Glutamatergic neuron (in vitro differentiated cells): Measurements from ENCODE around the gene BCAT1. TPM values are rescaled to one million over a fixed set of nuclear protein-coding genes. Genes with fewer than 3 reads are reported as not detected.

Experiments used
- DNase-seq: peaks from one replicate; pipeline ENCODE4 v3.0.0; 2022
- H3K27ac Mint-ChIP-seq: one replicate; pipeline ENCODE4 v1.8.0; 2020; ENCODE audit warnings: mild to moderate bottlenecking, mixed read lengths, inconsistent platforms; ENCODE audit not compliant: unreplicated experiment
- H3K27me3 Mint-ChIP-seq: one replicate; pipeline ENCODE4 v1.8.0; 2020; ENCODE audit warnings: mild to moderate bottlenecking, moderate library complexity, mixed read lengths, inconsistent platforms; ENCODE audit not compliant: unreplicated experiment
- H3K36me3 Mint-ChIP-seq: one replicate; pipeline ENCODE4 v1.8.0; 2020; ENCODE audit warnings: mild to moderate bottlenecking, mixed read lengths, inconsistent platforms; ENCODE audit not compliant: unreplicated experiment
- H3K4me1 Mint-ChIP-seq: one replicate; pipeline ENCODE4 v1.8.0; 2020; ENCODE audit warnings: mild to moderate bottlenecking, low read depth, mixed read lengths, inconsistent platforms; ENCODE audit not compliant: unreplicated experiment
- H3K4me3 Mint-ChIP-seq: one replicate; pipeline ENCODE4 v1.8.0; 2020; ENCODE audit warnings: mild to moderate bottlenecking, mixed read lengths, inconsistent platforms; ENCODE audit not compliant: unreplicated experiment
- H3K9me3 Mint-ChIP-seq: one replicate; pipeline ENCODE4 v1.8.0; 2020; ENCODE audit warnings: mild to moderate bottlenecking, moderate library complexity, mixed read lengths, inconsistent platforms; ENCODE audit not compliant: unreplicated experiment
- CTCF ChIP-seq: fragments of 200-600 bp; sonication (generic); IDR thresholded peaks from one replicate; pipeline ENCODE4 v1.5.0; 2021; ENCODE audit not compliant: partially characterized antibody, unreplicated experiment
- total RNA-seq: library from RNA; stranded (reverse); fragmentation: NEBNext Ultra II Directional; extraction: Animal tissue kit (Norgen Biotek cat#: 25700); gene quantifications from one replicate; pipeline ENCODE4 v1.2.1, GENCODE V29; 2021; ENCODE audit not compliant: unreplicated experiment

BCAT1 gene
- total RNA-seq, 1 donor from 2014 or later = 401 TPM

- Mint-ChIP-seq H3K36me3 (peaks cover 18% of the 10 kb centered on the region), H3K4me3 (no peak overlapping the region), H3K9me3 (peaks cover 2% of the 10 kb centered on the region), H3K27ac (peak overlapping the region; percentile 49), H3K4me1 (peaks cover 5% of the 10 kb centered on the region), H3K27me3 (no peaks in the 10 kb centered on the region)
- TF ChIP-seq CTCF = no peak
- DNase-seq = no peak
These were observed 127.2 kb downstream of the BCAT1 start for GRCh38 chr12:24821691-24822090.

GRCh38 chr12:24820872-24821271 lies 128.0 kb downstream of the BCAT1 start:
- no peaks in the 10 kb centered on the region for H3K27me3 Mint-ChIP-seq
- DNase-seq = no peak
- H3K4me3 Mint-ChIP-seq = no peak overlapping the region
- peaks cover 2% of the 10 kb centered on the region for H3K9me3 Mint-ChIP-seq
- peaks cover 18% of the 10 kb centered on the region for H3K36me3 Mint-ChIP-seq
- H3K27ac Mint-ChIP-seq = no peak overlapping the region
- TF ChIP-seq CTCF = no peak
- peaks cover 5% of the 10 kb centered on the region for H3K4me1 Mint-ChIP-seq

- Mint-ChIP-seq H3K27ac (no peak overlapping the region), H3K4me3 (no peak overlapping the region), H3K27me3 (no peaks in the 10 kb centered on the region), H3K36me3 (peaks cover 10% of the 10 kb centered on the region), H3K4me1 (peaks cover 5% of the 10 kb centered on the region), H3K9me3 (no peaks in the 10 kb centered on the region)
- TF ChIP-seq CTCF = no peak
- DNase-seq = no peak
These were observed 130.6 kb downstream of the BCAT1 start for GRCh38 chr12:24818351-24818750.

GRCh38 chr12:24815114-24815423 lies 133.8 kb downstream of the BCAT1 start:
- no peak for DNase-seq
- Mint-ChIP-seq H3K4me3 (no peak overlapping the region), H3K9me3 (no peaks in the 10 kb centered on the region), H3K4me1 (no peaks in the 10 kb centered on the region), H3K27ac (no peak overlapping the region), H3K36me3 (no peaks in the 10 kb centered on the region), H3K27me3 (no peaks in the 10 kb centered on the region)
- TF ChIP-seq CTCF = no peak

GRCh38 chr12:24814379-24815113 lies 134.4 kb downstream of the BCAT1 start:
- no peaks in the 10 kb centered on the region for H3K4me1 Mint-ChIP-seq
- no peaks in the 10 kb centered on the region for H3K9me3 Mint-ChIP-seq
- H3K4me3 Mint-ChIP-seq = no peak overlapping the region
- no peak for TF ChIP-seq CTCF
- no peak overlapping the region for H3K27ac Mint-ChIP-seq
- no peaks in the 10 kb centered on the region for H3K27me3 Mint-ChIP-seq
- H3K36me3 Mint-ChIP-seq = no peaks in the 10 kb centered on the region
- DNase-seq = no peak
